Peyer's patch (tissue), 4 donors: Measurements from ENCODE around the gene MYMK. TPM values are rescaled to one million over a fixed set of nuclear protein-coding genes. Genes with fewer than 3 reads are reported as not detected.

ENCODE experiments used
- DNase-seq, 3 donors: peaks; one replicate each; pipeline ENCODE4 v3.0.0-alpha.2; 2017 to 2019
- H3K27ac ChIP-seq, 4 donors: fragments of 200-600 bp; sonication (generic); one replicate each; pipeline ENCODE4 v1.5.1; 2016 to 2019
- H3K27me3 ChIP-seq, 2 donors: fragments of 200-600 bp; sonication (generic); one replicate each; pipeline ENCODE4 v1.5.1; 2019
- H3K36me3 ChIP-seq, 3 donors: fragments of 200-600 bp; sonication (generic); one replicate each; pipeline ENCODE4 v1.5.1; 2016 to 2019
- H3K4me1 ChIP-seq, 4 donors: fragments of 200-600 bp; sonication (generic); one replicate each; pipeline ENCODE4 v1.5.1; 2016 to 2019
- H3K4me3 ChIP-seq, 4 donors: fragments of 200-600 bp; sonication (generic); 1 replicate in 3 of 4; 2 replicates in 1 of 4; pipeline ENCODE4 v1.5.1; 2016 to 2019; ENCODE audit warnings: mild to moderate bottlenecking in 1 of 4
- H3K9me3 ChIP-seq, 4 donors: fragments of 200-600 bp; sonication (generic); one replicate each; pipeline ENCODE4 v1.5.1; 2016 to 2019; ENCODE audit warnings: mild to moderate bottlenecking in 1 of 4
- CTCF ChIP-seq, 6 experiments: fragments of 450-650 bp in 4 of 6; fragments of 200-600 bp in 2 of 6; sonication (generic) in 1 of 6; IDR thresholded peaks; one replicate each; pipeline ENCODE4 v1.5.1; 2017 to 2019; ENCODE audit warnings: antibody characterized with exemption in 6 of 6, mild to moderate bottlenecking in 3 of 6, moderate library complexity in 1 of 6
- POLR2A ChIP-seq, 2 donors: fragments of 450-650 bp; IDR thresholded peaks; one replicate each; pipeline ENCODE4 v1.5.1; 2017; ENCODE audit warnings: antibody characterized with exemption in 2 of 2, mild to moderate bottlenecking in 2 of 2, moderate library complexity in 2 of 2
- total RNA-seq, 4 donors: library from RNA; depleted of rRNA; stranded (reverse); fragments of >200 nt; gene quantifications; one replicate each; pipeline ENCODE4 v1.1.0, GENCODE V29; 2016

Gene MYMK
- total RNA-seq, 4 donors from 2014 or later, result not detected

GRCh38 chr9:133477992-133478850 is 46.5 kb downstream of the MYMK start:
- no peaks in the 10 kb centered on the region for H3K9me3 ChIP-seq
- peak in 2 of 3 donors; percentile 64 to 69 for DNase-seq
- H3K4me3 ChIP-seq, result peak overlapping the region; percentile 55 to 75 (median 64)
- H3K27me3 ChIP-seq, result no peaks in the 10 kb centered on the region
- no peak for TF ChIP-seq CTCF (IDR thresholded peaks at IDR 0.05)
- no peak for TF ChIP-seq POLR2A (IDR thresholded peaks at IDR 0.05)
- peaks cover 0 to 15% (median 9%) of the 10 kb centered on the region in 4 donors for H3K4me1 ChIP-seq
- peak overlapping the region; percentile 36 to 91 (median 58) for H3K27ac ChIP-seq
- H3K36me3 ChIP-seq, result no peaks in the 10 kb centered on the region

GRCh38 chr9:133477461-133477860 is 47.3 kb downstream of the MYMK start:
- no peak for DNase-seq

GRCh38 chr9:133476941-133477340 is 47.8 kb downstream of the MYMK start:
- no peak overlapping the region for H3K4me3 ChIP-seq
- DNase-seq, result no peak
- no peaks in the 10 kb centered on the region for H3K9me3 ChIP-seq
- H3K27ac ChIP-seq, result peak overlapping the region in 1 of 4 donors; percentile 21
- TF ChIP-seq CTCF (IDR thresholded peaks at IDR 0.05) (no peak), POLR2A (IDR thresholded peaks at IDR 0.05) (no peak)
- no peaks in the 10 kb centered on the region for H3K36me3 ChIP-seq
- H3K4me1 ChIP-seq, result peaks cover 0 to 15% (median 9%) of the 10 kb centered on the region in 4 donors
- no peaks in the 10 kb centered on the region for H3K27me3 ChIP-seq

More at GRCh38 chr9:133477461-133477860, 47.3 kb downstream of the MYMK start:
- peak overlapping the region in 1 of 4 donors; percentile 91 for H3K27ac ChIP-seq
- H3K9me3 ChIP-seq, result no peaks in the 10 kb centered on the region
- no peaks in the 10 kb centered on the region for H3K36me3 ChIP-seq
- peak overlapping the region in 1 of 4 donors; percentile 75 for H3K4me3 ChIP-seq
- no peaks in the 10 kb centered on the region for H3K27me3 ChIP-seq
- TF ChIP-seq CTCF (IDR thresholded peaks at IDR 0.05) (no peak), POLR2A (IDR thresholded peaks at IDR 0.05) (no peak)
- peaks cover 0 to 15% (median 9%) of the 10 kb centered on the region in 4 donors for H3K4me1 ChIP-seq

DNA sequence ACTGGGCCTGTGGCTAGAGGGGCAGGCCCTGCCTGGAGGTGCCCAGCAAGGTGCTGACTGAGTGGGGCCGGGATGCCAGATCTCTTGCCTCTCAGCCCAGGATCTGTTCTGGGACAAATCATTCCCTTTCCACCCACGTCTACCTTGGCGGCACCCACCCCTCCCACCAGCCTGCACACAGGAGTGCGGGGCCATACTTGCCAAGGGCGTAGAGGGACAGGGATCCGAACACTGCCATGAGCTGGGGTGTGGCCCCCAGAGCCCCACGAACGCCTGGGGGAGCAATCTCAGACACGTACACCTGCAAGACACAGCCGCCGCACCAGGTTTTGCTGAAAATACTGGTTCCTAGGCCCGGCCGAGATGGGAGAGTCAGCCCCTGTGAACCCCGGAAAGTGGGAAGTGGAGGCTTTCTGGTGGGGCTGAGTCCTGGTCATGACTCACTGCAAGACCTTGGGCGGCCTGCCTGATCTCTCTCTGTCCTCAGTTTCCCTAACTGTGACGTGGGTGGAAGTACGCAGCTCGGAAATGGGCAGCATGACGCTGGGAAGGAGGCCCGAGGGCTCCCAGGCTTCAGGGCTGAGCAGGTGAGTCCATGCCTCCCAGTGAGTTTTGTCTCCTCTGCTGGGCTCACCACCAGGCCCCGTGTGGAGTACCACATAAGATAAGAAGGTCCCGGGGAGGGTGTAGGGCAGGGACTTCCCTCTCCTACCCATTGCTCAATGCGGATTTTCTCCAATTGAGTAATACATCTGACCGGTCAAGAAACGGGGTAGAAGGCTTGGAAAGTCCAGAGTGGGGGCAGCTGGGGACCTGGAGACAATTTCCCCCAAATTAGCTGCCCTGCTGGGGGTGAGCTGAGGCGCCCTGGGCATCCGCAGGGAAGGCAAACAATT is 48.5 kb downstream of the MYMK start:
- Histone ChIP-seq H3K27ac (peak overlapping the region in 1 of 4 donors; percentile 21), H3K27me3 (no peaks in the 10 kb centered on the region), H3K4me1 (peaks cover 0 to 15% (median 9%) of the 10 kb centered on the region in 4 donors), H3K4me3 (no peak overlapping the region), H3K9me3 (no peaks in the 10 kb centered on the region), H3K36me3 (no peaks in the 10 kb centered on the region)
- DNase-seq, result no peak
- no peak for TF ChIP-seq POLR2A (IDR thresholded peaks at IDR 0.05)
- TF ChIP-seq CTCF (IDR thresholded peaks at IDR 0.05), result no peak

DNA sequence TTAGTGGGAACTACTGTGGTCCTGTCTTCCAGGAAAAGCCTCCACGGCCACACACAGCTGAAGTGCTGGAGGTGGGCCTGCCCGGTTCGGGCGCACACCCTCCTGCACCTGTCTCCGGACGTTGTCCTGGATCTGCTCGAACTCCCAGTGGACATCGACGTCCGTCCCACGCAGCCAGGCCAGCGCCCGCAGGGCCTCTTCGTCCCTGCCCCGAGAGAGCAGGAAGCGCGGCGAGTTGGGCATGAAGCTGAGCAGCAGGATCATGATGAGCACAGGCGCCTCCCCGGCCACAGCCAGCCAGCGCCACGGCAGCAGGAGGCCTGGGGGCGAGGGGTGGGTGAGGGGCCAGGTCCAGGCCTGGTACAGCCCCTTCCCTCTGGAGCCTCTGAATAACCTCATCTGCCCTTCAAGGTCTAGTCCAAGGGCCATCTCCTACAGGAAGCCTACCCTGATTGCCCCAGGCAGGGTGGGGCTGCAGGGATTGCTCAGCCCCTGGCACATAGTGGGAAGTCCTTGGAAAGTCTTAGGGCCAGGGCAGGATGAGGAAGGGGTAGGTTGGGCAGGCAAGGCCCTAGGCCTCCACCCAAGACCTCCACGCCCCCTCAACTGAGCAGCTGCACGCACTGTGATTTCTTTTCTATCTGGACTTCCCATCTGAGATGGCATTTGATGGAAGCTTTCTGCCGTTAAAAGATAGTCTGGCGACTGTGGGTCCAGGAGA is 49.3 kb downstream of the MYMK start:
- Histone ChIP-seq H3K4me1 (peaks cover 0 to 17% (median 9%) of the 10 kb centered on the region in 4 donors), H3K4me3 (no peak overlapping the region), H3K27me3 (no peaks in the 10 kb centered on the region), H3K9me3 (no peaks in the 10 kb centered on the region), H3K36me3 (no peaks in the 10 kb centered on the region), H3K27ac (peak overlapping the region in 1 of 4 donors; percentile 5)
- no peak for DNase-seq
- TF ChIP-seq CTCF (IDR thresholded peaks at IDR 0.05) (no peak), POLR2A (IDR thresholded peaks at IDR 0.05) (no peak)
